HG03575 (cell line): ENCODE results near the gene MOCOS.

Experiments used
- ATAC-seq: cut with Tn5 transposase; IDR thresholded peaks from one replicate; pipeline ENCODE4 v1.9.1; 2021; ENCODE audit not compliant: unreplicated experiment, insufficient number of reproducible peaks, low FRiP score; ENCODE audit errors: extremely low read depth

MOCOS gene

DNA sequence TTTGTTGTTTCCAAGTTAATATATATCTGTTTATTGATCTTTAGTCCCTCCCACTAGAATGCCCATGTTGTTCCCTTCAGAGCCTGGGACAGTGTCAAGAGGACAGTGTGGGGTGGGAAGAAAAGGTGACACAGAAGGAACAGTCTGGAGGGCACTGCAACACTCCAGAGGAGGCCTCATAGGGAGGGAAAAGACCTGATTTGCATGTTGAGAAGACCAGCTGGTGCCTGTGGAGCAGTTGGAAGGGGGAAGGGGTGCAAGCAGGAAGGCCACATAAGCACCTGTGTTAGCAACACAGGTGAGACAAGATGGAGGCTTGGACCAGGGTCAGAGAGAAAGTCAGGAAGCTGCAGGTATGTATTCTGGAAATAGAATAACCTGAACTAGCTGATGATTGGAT, 62.1 kb downstream of the MOCOS start:
- ATAC-seq, result no peak

DNA sequence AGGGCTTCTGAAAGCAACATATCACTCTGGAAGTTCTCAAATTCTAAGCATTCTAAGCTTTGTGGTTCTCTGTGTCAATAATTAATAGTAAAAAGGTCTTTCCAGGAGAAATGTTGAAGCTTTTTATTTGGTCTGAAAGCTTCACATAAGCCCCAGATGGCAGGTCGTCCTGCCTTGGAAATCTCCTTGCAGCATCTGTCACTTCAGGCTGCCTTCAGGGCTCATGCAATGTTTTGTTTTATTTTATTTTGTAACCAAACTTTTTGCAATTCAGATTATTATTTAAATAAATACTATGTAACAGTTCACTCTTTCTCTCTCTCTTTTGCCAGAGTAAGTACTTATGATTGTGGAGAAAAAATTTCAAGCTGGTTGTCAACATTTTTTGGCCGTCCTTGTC, 63.5 kb downstream of the MOCOS start:
- no peak for ATAC-seq

DNA sequence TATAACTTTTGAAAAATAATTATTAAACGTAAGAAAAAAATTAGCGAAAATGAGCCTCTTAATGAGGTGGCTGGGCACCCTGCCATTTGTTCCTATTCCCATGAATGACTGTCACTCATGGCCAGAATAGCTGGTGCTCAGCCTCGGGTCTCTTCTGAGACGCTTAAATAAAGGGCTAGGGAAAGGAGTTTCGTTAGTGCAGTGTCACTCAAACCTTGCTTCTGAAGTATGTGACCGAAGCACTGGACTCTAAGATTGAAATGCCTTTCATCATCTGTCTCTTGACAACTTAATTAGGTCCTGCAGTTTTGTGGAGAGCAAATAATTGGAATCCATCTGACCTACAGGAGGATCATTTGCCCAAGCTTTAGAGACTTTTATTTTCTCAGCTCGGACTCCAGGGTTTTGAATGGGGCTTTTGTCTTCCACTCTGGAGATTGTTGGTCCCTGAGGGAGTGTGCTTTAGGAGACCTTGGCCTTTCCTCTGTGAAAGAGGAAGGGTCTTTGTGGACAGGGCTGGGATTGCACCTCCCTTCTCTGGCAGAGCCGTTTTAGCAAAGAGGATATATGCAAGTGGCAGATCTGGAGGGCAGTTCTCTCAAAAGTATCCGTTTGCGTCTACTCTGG, 67.9 kb downstream of the MOCOS start:
- ATAC-seq, result no peak

DNA sequence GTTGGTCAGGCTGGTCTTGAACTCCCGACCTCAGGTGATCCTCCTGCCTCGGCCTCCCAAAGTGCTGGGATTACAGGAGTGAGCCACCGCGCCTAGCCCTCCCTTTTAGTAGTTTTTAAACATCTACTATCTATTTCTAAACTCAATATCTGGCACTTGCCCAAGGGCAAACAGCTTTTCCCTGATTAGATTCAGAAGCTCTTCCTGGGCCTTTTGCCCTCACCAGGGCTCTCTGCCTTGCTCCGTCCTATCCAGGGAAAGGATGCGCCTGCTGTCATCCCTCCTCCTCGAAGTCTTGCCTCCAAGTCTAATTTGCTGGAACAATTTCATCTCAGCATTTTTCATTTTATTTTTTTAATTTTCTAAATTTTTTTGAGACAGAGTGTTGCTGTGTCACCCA, 68.8 kb downstream of the MOCOS start:
- ATAC-seq, result no peak

DNA sequence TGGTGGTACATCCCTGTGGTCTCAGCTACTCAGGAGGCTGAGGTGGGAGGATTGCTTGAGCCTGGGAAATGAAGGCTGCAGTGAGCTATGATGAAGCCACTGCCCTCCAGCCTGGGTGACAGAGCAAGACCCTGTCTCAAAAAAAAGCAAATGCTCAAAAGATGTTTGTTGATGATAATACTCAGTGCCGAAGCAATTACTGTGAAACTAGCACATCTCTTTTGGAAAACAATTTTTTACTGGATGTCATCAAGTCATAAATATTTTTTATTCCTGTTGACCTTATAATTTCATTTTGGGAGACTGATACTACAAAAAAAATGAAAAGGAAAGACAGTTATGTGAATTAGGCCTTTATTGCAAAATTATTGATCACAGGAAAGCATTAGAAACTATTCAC, 75.7 kb downstream of the MOCOS start:
- ATAC-seq, result no peak

DNA sequence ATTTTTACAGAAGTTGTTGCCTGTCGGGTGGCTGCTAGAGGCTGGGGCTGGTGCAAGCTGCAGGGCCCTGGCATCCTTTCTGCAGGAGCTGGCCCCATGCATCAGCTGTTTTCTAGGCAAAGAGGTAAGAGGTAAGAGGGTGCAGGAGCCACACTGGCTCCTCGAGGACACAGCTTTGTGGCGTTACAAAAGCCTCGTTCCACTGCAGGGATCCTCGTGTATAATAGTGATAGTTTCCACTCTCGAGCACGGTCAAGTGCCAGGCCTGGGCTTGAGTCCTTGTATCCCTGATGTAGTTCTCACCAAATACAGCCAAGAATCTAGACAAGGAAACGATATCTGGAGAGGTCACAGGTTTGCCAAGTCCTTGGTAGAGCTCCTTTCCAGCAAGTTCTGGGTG, 77.0 kb downstream of the MOCOS start:
- no peak for ATAC-seq

DNA sequence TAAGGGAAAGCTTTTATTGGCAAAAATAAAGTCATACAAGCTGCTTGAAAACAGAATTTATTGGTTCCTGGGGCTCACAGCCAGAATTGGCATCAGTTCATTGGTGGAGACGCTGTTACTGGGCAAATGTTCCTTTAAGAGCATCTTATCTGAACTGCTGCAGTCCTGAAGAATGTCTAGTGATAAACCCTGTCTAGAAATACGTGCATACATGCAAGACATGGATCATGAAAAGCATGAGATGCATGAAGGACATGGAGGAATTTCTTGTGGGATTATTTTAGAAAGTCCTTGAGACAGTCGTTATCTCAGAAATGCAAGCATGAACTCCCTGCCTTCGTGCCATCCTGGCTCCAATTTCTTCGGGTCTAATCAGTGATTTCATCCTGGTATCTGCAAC, 77.7 kb downstream of the MOCOS start:
- ATAC-seq, result no peak

DNA sequence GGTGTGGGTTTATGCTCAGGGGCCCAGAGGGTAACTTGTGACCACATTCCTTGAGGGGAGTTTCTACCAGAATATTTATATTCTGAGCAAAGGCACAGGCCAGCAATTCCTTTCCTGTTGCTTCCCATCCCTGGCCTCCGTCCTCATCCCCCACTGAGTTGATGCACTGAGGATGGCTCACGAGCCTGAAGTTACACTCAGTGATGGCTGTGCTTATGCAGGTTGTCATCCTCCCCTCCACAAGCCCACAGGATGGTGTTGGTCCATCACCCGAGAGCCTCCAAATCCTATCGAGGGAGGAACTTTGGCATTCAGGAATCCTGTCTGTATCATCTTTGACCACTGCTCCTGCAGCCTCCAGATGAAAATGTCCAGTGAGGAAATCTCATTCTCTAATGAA, 81.9 kb downstream of the MOCOS start:
- no peak for ATAC-seq

DNA sequence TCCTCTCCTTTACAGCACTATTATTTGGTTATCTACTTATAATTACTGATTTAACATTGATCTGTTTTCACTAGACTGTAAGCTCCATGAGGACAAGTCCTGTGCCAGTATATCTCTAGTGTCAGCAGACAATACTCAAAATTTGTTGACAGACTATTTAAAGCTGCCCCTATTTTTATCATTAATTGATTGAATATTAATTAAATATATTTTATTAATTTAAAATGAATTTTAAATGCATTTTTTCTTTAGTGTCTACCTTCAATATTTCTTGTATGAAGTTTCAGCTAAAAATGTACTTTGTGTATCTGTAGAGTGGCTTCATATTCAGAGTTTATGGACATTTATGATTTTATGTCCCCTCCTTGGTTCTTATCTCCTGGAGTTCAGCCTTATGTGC, 83.9 kb downstream of the MOCOS start:
- no peak for ATAC-seq

DNA sequence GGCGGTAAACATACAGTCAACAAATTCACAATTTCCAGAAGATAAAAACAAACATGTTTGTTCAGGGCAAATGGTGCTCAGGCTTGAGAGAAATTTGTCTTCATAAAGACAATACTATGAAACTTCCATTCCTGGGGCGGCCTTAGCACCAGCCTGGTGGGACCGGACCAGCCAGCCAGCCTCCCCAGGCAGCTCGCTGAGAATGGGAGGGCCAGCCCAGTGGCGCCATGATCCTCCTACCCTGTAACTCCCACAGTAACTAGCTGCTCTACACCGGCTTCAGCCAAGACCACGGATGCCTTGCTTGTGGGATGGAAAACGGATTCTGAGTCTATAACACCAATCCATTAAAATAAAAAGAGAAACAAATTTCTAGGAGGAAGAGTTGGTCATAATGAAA, 86.0 kb downstream of the MOCOS start:
- ATAC-seq, result no peak

DNA sequence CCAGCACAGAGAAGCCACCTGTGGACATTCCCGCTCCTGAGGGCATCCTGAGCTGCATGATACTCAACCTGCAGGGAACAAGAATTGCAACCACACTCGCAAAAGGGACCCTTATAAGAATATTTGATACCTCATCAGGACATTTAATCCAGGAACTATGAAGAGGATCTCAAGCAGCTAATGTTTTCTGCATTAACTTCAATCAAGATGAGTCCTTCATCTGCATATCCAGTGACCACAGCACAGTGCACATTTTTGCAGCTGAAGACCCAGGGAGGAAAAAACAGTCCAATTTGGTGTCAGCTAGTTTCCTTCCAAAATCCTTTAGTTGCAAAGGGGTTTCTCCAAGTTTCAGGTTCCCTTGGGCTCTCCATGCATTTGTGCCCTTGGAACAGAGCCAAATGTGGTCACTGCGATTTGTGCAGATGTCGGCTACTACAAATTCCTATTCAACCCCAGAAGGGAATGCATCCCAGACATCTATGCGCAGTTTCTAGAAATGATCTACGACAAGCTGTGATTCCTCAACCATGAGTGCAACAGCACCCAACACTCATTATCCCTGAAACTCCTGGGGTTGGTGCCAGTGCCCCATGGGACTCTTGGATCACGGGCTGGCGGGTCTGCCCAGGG, 86.9 kb downstream of the MOCOS start:
- no peak for ATAC-seq

DNA sequence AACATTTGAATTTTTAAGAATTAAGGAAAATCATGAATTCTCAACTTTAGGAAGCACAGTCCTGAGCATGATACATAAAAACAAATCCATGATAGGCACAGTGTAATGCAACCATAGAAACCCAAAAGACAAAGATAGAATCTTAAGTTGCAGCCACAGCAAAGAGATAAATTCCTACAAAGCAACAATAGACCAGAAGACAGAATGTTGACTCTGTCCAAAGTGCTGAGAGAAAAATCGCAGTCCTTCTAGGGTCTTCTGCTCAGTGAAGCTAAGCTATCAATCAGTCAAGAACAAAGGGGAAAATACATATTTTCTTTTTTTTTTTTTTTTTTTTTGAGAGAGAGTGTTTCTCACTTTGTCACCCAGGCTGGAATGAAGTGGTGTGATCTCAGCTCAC, 88.3 kb downstream of the MOCOS start:
- no peak for ATAC-seq

DNA sequence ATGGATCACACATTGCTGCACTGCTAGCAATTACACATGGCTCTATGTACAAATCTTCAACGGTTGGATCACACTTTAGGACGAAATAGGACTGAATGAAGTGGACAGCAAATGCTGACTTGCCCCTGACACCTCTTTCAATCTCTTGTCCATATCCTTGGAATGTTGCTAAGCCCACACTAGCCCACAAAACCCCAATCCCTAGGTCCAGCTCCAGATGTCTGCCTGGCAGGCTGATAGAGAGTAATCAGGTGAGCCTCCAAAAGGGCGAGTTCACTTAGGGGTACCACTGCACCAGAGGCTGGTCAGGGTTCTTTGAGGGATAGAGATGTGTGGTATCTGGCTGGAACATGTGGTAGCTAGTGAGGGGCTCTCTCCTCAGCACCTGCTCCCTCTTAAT, 91.7 kb downstream of the MOCOS start:
- ATAC-seq, result no peak

DNA sequence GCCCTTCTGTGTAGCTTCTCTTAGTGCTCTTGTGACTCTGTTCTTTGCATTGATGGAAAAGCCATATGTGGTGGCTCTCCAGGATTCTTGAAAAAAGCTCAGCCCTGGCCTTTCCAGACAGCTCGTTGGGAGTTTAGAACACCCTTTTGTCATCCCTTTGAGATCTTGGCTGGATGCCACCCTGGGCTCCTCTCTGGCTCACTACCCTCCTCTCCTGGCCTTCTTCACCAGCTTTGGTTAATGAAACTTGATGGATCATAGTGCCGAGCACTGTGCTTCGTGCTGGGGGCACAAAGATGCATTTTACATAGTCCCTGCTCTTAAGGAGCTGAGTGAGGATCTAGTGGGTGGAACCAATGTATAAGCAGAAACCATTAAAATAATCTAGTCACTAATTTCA, 94.6 kb downstream of the MOCOS start:
- ATAC-seq, result no peak

DNA sequence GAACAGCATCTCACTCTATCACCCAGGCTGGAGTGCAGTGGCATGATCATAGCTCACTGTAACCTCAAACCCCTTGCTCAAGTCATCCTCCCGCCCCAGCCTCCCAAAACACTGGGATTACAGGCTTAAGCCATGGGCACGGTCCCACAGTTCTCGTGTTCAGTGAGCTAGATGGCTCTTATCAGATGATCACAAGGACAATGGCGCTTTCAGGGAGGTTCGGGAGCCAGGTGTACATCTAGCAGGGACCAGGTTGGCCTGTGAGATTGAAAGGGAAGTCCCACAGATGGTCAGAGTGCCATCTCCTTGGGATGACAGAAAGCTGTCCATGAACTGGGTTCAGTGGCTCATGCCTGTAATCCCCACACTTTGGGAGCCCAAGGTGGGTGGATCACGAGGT, 96.2 kb downstream of the MOCOS start:
- no peak for ATAC-seq

DNA sequence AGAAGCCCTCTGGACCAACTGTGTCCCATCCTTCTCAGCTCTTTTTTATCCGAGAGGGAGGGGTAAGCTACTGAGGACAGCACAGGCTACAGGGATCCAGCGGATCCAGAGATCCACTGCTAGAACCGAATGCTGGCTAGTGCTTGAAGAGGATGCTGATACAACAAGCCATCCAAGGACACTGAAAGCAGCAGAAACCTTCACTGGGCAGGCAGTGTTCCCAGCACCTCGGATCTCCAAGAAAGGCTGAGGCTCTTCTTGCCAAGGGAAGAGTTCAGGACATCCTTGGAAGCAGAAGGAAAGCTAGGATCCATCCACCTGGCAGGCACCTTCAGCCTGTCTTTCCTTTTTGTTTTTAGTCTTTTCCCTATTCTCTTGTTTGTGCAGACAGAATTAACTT, 97.0 kb downstream of the MOCOS start:
- no peak for ATAC-seq

DNA sequence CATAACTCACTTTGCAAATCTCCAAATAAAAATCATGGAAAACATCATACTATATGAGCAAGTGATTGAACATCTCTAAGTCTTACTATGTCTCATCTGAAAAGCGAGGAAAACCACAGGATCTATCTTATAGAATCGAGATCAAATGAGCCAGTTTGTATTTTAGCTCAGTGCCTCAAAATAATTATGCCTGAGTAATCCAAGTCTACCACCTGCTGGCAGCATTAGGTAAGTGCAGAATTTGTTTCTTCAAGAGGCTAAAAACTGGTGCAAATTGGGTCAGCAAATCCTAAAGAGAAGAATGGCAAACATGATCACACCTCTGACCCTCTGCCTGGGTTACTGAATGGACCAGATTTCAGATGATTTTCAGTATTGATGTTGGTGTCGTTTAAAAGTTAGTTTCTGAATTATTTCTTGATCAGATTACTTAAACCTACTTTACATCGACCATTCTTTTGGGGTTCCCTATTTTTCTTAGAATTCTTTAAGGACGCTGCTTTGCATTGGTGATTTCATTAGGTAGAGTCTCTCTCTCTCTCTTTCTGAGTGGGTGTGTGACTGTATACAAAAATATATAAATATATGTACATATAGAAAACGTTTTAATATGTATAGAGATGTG, 97.5 kb downstream of the MOCOS start:
- ATAC-seq, result no peak

DNA sequence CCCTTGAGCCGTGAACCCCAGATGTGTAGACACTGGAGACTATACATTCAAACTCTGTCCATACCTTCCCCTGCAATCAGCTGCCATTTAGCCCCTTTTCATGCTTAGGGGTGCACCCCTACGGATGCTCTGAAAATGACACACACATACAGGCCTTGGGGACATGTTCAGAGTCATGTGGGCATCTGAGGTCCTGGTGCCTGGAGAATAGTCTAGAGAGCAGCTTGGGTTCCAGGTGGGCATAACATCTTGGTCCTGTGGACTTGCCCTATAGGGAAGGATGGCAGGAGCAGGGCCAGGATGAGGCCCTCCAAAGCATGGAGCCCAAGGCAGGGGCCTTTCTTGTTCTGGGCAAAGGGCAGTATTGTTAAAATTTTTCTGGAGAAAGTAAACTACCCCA, 100.4 kb downstream of the MOCOS start:
- ATAC-seq, result no peak

DNA sequence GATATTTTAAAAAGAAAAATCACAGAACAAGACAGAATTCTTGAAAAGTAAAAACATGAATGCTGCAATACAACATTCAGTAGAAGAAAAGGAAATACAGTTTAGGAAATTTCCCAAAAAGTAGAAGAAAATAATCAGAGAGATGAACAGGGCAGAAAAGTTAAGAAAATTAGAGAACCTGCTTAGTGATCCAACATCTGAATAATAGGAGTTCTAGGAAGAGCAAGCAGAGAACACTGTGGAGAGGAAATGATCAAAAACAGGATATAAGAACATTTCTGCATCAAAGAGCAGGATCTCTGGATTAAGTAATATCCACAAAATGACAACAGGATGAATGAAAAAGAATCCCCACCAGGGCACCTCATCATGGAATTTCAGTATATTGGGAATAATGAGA, 101.4 kb downstream of the MOCOS start:
- no peak for ATAC-seq

DNA sequence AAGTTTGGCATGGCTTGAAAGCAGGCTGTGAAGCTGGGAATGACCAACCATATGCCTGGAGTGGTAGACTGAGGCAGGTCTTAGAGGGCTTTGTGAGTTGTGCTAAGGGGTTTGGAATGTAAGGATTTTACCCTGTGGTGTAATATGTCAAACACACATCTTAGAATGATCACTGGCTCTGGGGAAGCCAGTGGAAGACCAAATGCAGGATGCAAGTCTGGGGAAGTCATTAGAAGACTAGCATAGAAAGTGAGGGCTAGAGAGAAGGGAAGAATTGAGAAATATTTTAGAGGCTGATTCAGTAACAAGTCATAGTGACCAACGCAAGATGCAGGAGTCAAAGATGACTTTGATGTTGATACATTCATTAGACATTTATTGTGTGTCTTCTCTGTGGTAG, 106.7 kb downstream of the MOCOS start:
- no peak for ATAC-seq

DNA sequence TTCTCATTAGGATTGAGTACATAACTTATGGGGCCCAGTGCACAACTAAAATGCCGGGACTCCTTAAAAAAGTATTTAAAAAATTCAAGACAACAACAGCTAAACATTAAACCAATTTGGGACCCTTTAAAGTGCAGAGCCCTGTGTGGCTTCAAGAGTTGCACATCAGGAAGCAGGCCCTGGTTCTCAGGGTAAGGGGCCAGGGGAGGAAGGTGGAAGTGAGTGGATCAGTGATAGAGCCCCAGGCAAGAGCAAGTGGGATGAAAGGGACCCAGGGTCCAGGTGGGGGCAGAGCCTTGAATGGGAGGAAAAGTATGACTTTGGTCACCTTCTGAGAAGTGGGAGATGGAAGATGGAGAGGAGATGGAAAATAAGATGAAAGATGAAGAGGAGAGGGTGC, 107.9 kb downstream of the MOCOS start:
- ATAC-seq, result no peak
